WTC11 (cell line): ENCODE measurements around the gene SIRT5. TPM values are rescaled to one million over a fixed set of nuclear protein-coding genes. Genes with fewer than 3 reads are reported as not detected.
A peak's percentile ranks its signal among the peaks of the same experiment; 100 is the strongest.

ENCODE experiments used
- ATAC-seq: fragments of 200-7000 bp; cut with Tn5 transposase; 2 replicates; pipeline ENCODE4 v1.10.0; 2021; ENCODE audit warnings: mild to moderate bottlenecking, moderate library complexity
- CTCF ChIA-PET: fragments of 300-600 bp; sonication (Branson Sonifier 250); formaldehyde crosslinking; loops from one replicate; lab custom pipeline; 2021; ENCODE audit warnings: antibody characterized with exemption; lab: Charles Lee
- POLR2A ChIA-PET: fragments of 350-600 bp; sonication (Branson Sonifier 250); formaldehyde crosslinking; loops from one replicate; lab custom pipeline; 2021; ENCODE audit warnings: antibody characterized with exemption; lab: Charles Lee
- DNase-seq: peaks from one replicate; pipeline ENCODE4 v3.0.0; 2021; ENCODE audit warnings: low spot score
- H3K27ac Mint-ChIP-seq: 2 replicates; pipeline ENCODE4 v1.8.0; 2021; ENCODE audit warnings: mixed read lengths
- H3K27me3 Mint-ChIP-seq: 2 replicates; pipeline ENCODE4 v1.8.0; 2021; ENCODE audit warnings: low read depth, mild to moderate bottlenecking, moderate library complexity, mixed read lengths
- H3K36me3 Mint-ChIP-seq: 2 replicates; pipeline ENCODE4 v1.8.0; 2021; ENCODE audit warnings: mixed read lengths
- H3K4me1 Mint-ChIP-seq: 2 replicates; pipeline ENCODE4 v1.8.0; 2022; ENCODE audit warnings: mixed read lengths
- H3K4me3 Mint-ChIP-seq: 2 replicates; pipeline ENCODE4 v1.8.0; 2021; ENCODE audit warnings: mild to moderate bottlenecking, moderate library complexity, mixed read lengths
- H3K9me3 Mint-ChIP-seq: 2 replicates; pipeline ENCODE4 v1.8.0; 2021; ENCODE audit warnings: mixed read lengths
- ATF1 ChIP-seq: sonication (generic); formaldehyde crosslinking; IDR thresholded peaks from 2 replicates; pipeline ENCODE4 v1.8.1; 2023; ENCODE audit warnings: mild to moderate bottlenecking, moderate library complexity, missing genetic modification reagents
- GRHL2 ChIP-seq: fragments of 250-450 bp; sonication (Bioruptor Pico); IDR thresholded peaks from 2 replicates; pipeline ENCODE4 v1.8.0; 2022; ENCODE audit warnings: mild to moderate bottlenecking, moderate library complexity; ENCODE audit not compliant: insufficient replicate concordance, severe bottlenecking
- GTF2I ChIP-seq: fragments of 250-450 bp; sonication (Bioruptor Pico); conservative IDR thresholded peaks from 2 replicates; pipeline ENCODE4 v1.4.0; 2021; ENCODE audit warnings: mild to moderate bottlenecking
- JUN ChIP-seq: sonication (generic); formaldehyde crosslinking; IDR thresholded peaks from 2 replicates; pipeline ENCODE4 v1.8.0; 2023; ENCODE audit warnings: mild to moderate bottlenecking, missing genetic modification reagents
- NFATC4 ChIP-seq: fragments of 250-450 bp; sonication (Bioruptor Pico); IDR thresholded peaks from 2 replicates; pipeline ENCODE4 v1.9.0; 2021; ENCODE audit warnings: mild to moderate bottlenecking
- RORB ChIP-seq: fragments of 250-450 bp; sonication (Bioruptor Pico); IDR thresholded peaks from 2 replicates; pipeline ENCODE4 v1.9.0; 2021; ENCODE audit warnings: mild to moderate bottlenecking
- SMAD4 ChIP-seq: sonication (generic); formaldehyde crosslinking; IDR thresholded peaks from 2 replicates; pipeline ENCODE4 v1.8.0; 2022; ENCODE audit warnings: mild to moderate bottlenecking, missing genetic modification reagents
- SOX15 ChIP-seq: fragments of 250-450 bp; sonication (Bioruptor Pico); IDR thresholded peaks from 2 replicates; pipeline ENCODE4 v1.9.0; 2021; ENCODE audit warnings: mild to moderate bottlenecking
- SP1 ChIP-seq: sonication (generic); formaldehyde crosslinking; conservative IDR thresholded peaks from 2 replicates; pipeline ENCODE4 v1.8.1; 2022; ENCODE audit warnings: missing genetic modification reagents
- ZNF396 ChIP-seq: fragments of 250-450 bp; sonication (Bioruptor Pico); IDR thresholded peaks from 2 replicates; pipeline ENCODE4 v1.8.0; 2021; ENCODE audit warnings: mild to moderate bottlenecking, moderate library complexity, borderline replicate concordance
- total RNA-seq: library from RNA; stranded (reverse); gene quantifications from 3 replicates; pipeline ENCODE4 v1.2.3, GENCODE V29; 2021
- TF ChIP-seq, protein P1 (sequence below): sonication (generic); formaldehyde crosslinking; conservative IDR thresholded peaks from 2 replicates; pipeline ENCODE4 v1.8.1; 2023; ENCODE audit warnings: mild to moderate bottlenecking, low read depth, missing genetic modification reagents, moderate library complexity
- TF ChIP-seq, protein P2 (sequence below): fragments of 200-600 bp; IDR thresholded peaks from 2 replicates; pipeline ENCODE4 v1.8.0; 2022; ENCODE audit warnings: antibody characterized with exemption
- TF ChIP-seq, protein P3 (sequence below): sonication (generic); formaldehyde crosslinking; IDR thresholded peaks from 2 replicates; pipeline ENCODE4 v1.8.0; 2022; ENCODE audit warnings: missing genetic modification reagents
- TF ChIP-seq, protein P4 (sequence below): sonication (generic); formaldehyde crosslinking; IDR thresholded peaks from 2 replicates; pipeline ENCODE4 v1.8.1; 2023; ENCODE audit warnings: mild to moderate bottlenecking, missing genetic modification reagents, moderate library complexity

Gene SIRT5
- total RNA-seq, 1 experiment from 2014 or later, result 11.8 TPM

DNA sequence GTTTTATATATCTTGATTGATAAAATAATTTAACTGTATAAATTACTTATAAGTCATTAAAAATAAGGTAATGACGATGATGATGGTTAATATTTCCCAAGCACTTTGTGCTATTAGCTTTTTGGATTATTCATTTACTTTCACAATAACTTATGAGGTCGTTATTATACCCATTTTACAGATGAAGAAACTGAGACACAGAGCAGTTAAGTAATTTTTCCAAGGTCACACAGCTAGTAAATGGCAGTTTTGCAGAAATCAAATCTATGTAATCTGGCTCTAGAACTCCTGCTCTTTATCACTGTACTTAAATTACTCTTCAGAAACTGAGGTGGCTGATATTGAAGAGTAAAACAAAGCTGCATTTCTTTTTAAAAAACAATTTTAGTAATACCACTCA, 58.9 kb downstream of the SIRT5 start:
- POLR2A ChIA-PET, result no interaction called here
- H3K9me3 Mint-ChIP-seq, result no peaks in the 10 kb centered on the region
- no peak for DNase-seq
- TF ChIP-seq JUN (CRISPR knock-in tag), result no peak
- TF ChIP-seq GTF2I (CRISPR knock-in tag), result 0 out of 2 replicates have a peak, but pooled peaks have one; percentile 46
- TF ChIP-seq, protein P1, sequence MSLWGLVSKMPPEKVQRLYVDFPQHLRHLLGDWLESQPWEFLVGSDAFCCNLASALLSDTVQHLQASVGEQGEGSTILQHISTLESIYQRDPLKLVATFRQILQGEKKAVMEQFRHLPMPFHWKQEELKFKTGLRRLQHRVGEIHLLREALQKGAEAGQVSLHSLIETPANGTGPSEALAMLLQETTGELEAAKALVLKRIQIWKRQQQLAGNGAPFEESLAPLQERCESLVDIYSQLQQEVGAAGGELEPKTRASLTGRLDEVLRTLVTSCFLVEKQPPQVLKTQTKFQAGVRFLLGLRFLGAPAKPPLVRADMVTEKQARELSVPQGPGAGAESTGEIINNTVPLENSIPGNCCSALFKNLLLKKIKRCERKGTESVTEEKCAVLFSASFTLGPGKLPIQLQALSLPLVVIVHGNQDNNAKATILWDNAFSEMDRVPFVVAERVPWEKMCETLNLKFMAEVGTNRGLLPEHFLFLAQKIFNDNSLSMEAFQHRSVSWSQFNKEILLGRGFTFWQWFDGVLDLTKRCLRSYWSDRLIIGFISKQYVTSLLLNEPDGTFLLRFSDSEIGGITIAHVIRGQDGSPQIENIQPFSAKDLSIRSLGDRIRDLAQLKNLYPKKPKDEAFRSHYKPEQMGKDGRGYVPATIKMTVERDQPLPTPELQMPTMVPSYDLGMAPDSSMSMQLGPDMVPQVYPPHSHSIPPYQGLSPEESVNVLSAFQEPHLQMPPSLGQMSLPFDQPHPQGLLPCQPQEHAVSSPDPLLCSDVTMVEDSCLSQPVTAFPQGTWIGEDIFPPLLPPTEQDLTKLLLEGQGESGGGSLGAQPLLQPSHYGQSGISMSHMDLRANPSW (CRISPR knock-in tag), result no peak
- TF ChIP-seq SP1, result no peak
- TF ChIP-seq, protein P2, sequence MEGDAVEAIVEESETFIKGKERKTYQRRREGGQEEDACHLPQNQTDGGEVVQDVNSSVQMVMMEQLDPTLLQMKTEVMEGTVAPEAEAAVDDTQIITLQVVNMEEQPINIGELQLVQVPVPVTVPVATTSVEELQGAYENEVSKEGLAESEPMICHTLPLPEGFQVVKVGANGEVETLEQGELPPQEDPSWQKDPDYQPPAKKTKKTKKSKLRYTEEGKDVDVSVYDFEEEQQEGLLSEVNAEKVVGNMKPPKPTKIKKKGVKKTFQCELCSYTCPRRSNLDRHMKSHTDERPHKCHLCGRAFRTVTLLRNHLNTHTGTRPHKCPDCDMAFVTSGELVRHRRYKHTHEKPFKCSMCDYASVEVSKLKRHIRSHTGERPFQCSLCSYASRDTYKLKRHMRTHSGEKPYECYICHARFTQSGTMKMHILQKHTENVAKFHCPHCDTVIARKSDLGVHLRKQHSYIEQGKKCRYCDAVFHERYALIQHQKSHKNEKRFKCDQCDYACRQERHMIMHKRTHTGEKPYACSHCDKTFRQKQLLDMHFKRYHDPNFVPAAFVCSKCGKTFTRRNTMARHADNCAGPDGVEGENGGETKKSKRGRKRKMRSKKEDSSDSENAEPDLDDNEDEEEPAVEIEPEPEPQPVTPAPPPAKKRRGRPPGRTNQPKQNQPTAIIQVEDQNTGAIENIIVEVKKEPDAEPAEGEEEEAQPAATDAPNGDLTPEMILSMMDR, result no peak
- CTCF ChIA-PET, result interaction anchor here (1.4 to 6.3 kb wide), 2 partner anchors 9 to 18 kb away, joined by 3 to 51 read pairs; partner anchors contain the start of gene NOL7
- H3K27ac Mint-ChIP-seq, result no peak overlapping the region
- H3K27me3 Mint-ChIP-seq, result no peaks in the 10 kb centered on the region
- no peak overlapping the region for H3K4me3 Mint-ChIP-seq
- H3K4me1 Mint-ChIP-seq, result peaks cover 39% of the 10 kb centered on the region
- ATAC-seq, result no peak
- peaks cover 33% of the 10 kb centered on the region for H3K36me3 Mint-ChIP-seq

DNA sequence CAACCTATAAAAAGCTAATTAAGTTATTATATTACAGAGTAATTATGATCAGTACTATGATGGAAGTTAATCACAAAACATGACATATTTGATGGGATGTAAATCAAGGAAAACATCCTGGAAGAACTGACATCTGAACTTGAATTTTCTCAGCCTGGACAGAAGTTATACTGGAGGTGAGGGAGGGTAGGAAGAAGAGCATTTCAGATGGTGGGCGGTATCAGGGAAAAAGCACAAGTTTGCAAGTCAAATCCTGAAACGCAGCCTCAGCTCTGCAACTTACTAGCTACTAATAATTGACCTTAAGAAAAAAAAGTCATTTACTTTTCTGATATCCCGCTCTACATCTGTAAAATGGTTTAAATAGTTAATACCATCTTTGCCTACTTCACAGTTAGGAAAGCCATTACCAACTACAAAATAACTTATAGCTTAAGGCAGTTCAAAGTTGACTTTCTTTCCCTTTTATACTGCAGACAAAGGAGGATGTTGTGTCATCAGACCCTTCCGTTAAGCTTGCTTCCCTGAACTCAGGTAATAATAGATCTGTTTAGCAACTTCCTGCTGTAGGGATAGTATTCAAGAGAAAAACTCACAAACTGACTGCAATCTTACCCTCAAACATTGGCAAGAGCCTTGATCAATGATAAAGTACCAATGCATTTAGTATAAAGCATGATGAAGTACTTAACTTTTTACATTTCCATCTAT, 61.7 kb downstream of the SIRT5 start:
- Mint-ChIP-seq H3K36me3 (peaks cover 25% of the 10 kb centered on the region), H3K9me3 (no peaks in the 10 kb centered on the region), H3K27ac (peak overlapping the region; percentile 90), H3K27me3 (no peaks in the 10 kb centered on the region), H3K4me1 (peaks cover 54% of the 10 kb centered on the region), H3K4me3 (no peak overlapping the region)
- DNase-seq (no peak), ATAC-seq (peak; percentile 85)
- ChIA-PET CTCF (interaction anchor here (0.8 to 6.3 kb wide), 4 partner anchors 11 to 238 kb away, joined by 3 to 51 read pairs (median 10); partner anchors contain the start of gene NOL7), POLR2A (interaction anchor here (0.9 to 1.2 kb wide), 2 partner anchors 11 to 20 kb away, joined by 3 to 4 read pairs; no protein-coding TSS in a partner anchor)
- TF ChIP-seq GRHL2, result no peak
- no peak for TF ChIP-seq SOX15 (CRISPR knock-in tag)
- no peak for TF ChIP-seq ZNF396
- TF ChIP-seq NFATC4 (CRISPR knock-in tag), result no peak
- no peak for TF ChIP-seq SMAD4 (CRISPR knock-in tag)
- TF ChIP-seq, protein P3, sequence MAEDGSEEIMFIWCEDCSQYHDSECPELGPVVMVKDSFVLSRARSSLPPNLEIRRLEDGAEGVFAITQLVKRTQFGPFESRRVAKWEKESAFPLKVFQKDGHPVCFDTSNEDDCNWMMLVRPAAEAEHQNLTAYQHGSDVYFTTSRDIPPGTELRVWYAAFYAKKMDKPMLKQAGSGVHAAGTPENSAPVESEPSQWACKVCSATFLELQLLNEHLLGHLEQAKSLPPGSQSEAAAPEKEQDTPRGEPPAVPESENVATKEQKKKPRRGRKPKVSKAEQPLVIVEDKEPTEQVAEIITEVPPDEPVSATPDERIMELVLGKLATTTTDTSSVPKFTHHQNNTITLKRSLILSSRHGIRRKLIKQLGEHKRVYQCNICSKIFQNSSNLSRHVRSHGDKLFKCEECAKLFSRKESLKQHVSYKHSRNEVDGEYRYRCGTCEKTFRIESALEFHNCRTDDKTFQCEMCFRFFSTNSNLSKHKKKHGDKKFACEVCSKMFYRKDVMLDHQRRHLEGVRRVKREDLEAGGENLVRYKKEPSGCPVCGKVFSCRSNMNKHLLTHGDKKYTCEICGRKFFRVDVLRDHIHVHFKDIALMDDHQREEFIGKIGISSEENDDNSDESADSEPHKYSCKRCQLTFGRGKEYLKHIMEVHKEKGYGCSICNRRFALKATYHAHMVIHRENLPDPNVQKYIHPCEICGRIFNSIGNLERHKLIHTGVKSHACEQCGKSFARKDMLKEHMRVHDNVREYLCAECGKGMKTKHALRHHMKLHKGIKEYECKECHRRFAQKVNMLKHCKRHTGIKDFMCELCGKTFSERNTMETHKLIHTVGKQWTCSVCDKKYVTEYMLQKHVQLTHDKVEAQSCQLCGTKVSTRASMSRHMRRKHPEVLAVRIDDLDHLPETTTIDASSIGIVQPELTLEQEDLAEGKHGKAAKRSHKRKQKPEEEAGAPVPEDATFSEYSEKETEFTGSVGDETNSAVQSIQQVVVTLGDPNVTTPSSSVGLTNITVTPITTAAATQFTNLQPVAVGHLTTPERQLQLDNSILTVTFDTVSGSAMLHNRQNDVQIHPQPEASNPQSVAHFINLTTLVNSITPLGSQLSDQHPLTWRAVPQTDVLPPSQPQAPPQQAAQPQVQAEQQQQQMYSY (CRISPR knock-in tag), result no peak
- TF ChIP-seq RORB (CRISPR knock-in tag), result no peak
- no peak for TF ChIP-seq ATF1
- TF ChIP-seq, protein P4, sequence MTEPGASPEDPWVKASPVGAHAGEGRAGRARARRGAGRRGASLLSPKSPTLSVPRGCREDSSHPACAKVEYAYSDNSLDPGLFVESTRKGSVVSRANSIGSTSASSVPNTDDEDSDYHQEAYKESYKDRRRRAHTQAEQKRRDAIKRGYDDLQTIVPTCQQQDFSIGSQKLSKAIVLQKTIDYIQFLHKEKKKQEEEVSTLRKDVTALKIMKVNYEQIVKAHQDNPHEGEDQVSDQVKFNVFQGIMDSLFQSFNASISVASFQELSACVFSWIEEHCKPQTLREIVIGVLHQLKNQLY (CRISPR knock-in tag), result no peak
